Activated naive CD8-positive, alpha-beta T cell treated with anti-CD3 and anti-CD28 coated beads for 36 hours (primary cell): ENCODE measurements around the gene RIPOR2. TPM values are rescaled to one million over a fixed set of nuclear protein-coding genes. Genes with fewer than 3 reads are reported as not detected.
"Not testable (repeated sequence)": the region's sequence is repeated elsewhere in the genome, so short reads cannot be mapped to it uniquely, and the experiment has no call there.

ENCODE experiments used
- DNase-seq: peaks from one replicate; pipeline ENCODE4 v3.0.0; 2021
- H3K27ac Mint-ChIP-seq: one replicate; pipeline ENCODE4 v1.8.0; 2022; ENCODE audit warnings: mild to moderate bottlenecking, moderate library complexity, mixed read lengths
- H3K27me3 Mint-ChIP-seq: one replicate; pipeline ENCODE4 v1.8.0; 2022; ENCODE audit warnings: mild to moderate bottlenecking, mixed read lengths
- H3K36me3 Mint-ChIP-seq: one replicate; pipeline ENCODE4 v1.8.0; 2021; ENCODE audit warnings: mild to moderate bottlenecking, mixed read lengths
- H3K4me1 Mint-ChIP-seq: one replicate; pipeline ENCODE4 v1.8.0; 2021; ENCODE audit warnings: mixed read lengths
- H3K4me3 Mint-ChIP-seq: one replicate; pipeline ENCODE4 v1.8.0; 2022; ENCODE audit warnings: mild to moderate bottlenecking, moderate library complexity, mixed read lengths
- H3K9me3 Mint-ChIP-seq: one replicate; pipeline ENCODE4 v1.8.0; 2022; ENCODE audit warnings: mixed read lengths
- total RNA-seq, 2 experiments: library from RNA; stranded (reverse); gene quantifications; one replicate each; pipeline ENCODE4 v1.2.3, GENCODE V29; 2021

RIPOR2 gene
- total RNA-seq, 2 experiments from 2014 or later = 75.2 to 80.0 TPM

- peaks cover 18% of the 10 kb centered on the region for H3K4me1 Mint-ChIP-seq
- not testable (repeated sequence) for DNase-seq, H3K27me3 Mint-ChIP-seq, H3K9me3 Mint-ChIP-seq, H3K36me3 Mint-ChIP-seq, H3K4me3 Mint-ChIP-seq, H3K27ac Mint-ChIP-seq
Measured at GRCh38 chr6:24765968-24766367, 169.8 kb downstream of the RIPOR2 start.

- H3K9me3 Mint-ChIP-seq, H3K27me3 Mint-ChIP-seq, H3K4me3 Mint-ChIP-seq, H3K36me3 Mint-ChIP-seq: not testable (repeated sequence)
- H3K27ac Mint-ChIP-seq = peak overlapping the region; percentile 1
- H3K4me1 Mint-ChIP-seq = peaks cover 18% of the 10 kb centered on the region
- peak; percentile 17 for DNase-seq
Measured at GRCh38 chr6:24764833-24765828, 170.6 kb downstream of the RIPOR2 start.

- Mint-ChIP-seq H3K4me3 (no peak overlapping the region), H3K27me3 (no peaks in the 10 kb centered on the region), H3K4me1 (peaks cover 18% of the 10 kb centered on the region)
Measured at GRCh38 chr6:24763578-24763977, 172.2 kb downstream of the RIPOR2 start.

GRCh38 chr6:24761851-24762250 lies 173.9 kb downstream of the RIPOR2 start:
- Mint-ChIP-seq H3K9me3 (no peaks in the 10 kb centered on the region), H3K27me3 (no peaks in the 10 kb centered on the region), H3K4me3 (no peak overlapping the region), H3K27ac (no peak overlapping the region), H3K36me3 (no peaks in the 10 kb centered on the region), H3K4me1 (peaks cover 18% of the 10 kb centered on the region)
- no peak for DNase-seq

More at GRCh38 chr6:24763578-24763977, 172.2 kb downstream of the RIPOR2 start:
- no peak overlapping the region for H3K27ac Mint-ChIP-seq
- DNase-seq = no peak
- no peaks in the 10 kb centered on the region for H3K9me3 Mint-ChIP-seq
- no peaks in the 10 kb centered on the region for H3K36me3 Mint-ChIP-seq

- Mint-ChIP-seq H3K4me1 (peaks cover 13% of the 10 kb centered on the region), H3K4me3 (no peak overlapping the region), H3K27ac (no peak overlapping the region), H3K36me3 (no peaks in the 10 kb centered on the region), H3K9me3 (no peaks in the 10 kb centered on the region), H3K27me3 (no peaks in the 10 kb centered on the region)
- no peak for DNase-seq
Measured at GRCh38 chr6:24761193-24761835, 174.4 kb downstream of the RIPOR2 start.

GRCh38 chr6:24760210-24760609 lies 175.6 kb downstream of the RIPOR2 start:
- H3K27me3 Mint-ChIP-seq = no peaks in the 10 kb centered on the region
- H3K36me3 Mint-ChIP-seq = no peaks in the 10 kb centered on the region
- H3K9me3 Mint-ChIP-seq = no peaks in the 10 kb centered on the region

GRCh38 chr6:24759718-24760117 lies 176.0 kb downstream of the RIPOR2 start:
- Mint-ChIP-seq H3K27ac (no peak overlapping the region), H3K36me3 (no peaks in the 10 kb centered on the region), H3K4me1 (peaks cover 5% of the 10 kb centered on the region), H3K27me3 (no peaks in the 10 kb centered on the region), H3K9me3 (no peaks in the 10 kb centered on the region), H3K4me3 (no peak overlapping the region)
- no peak for DNase-seq

More at GRCh38 chr6:24760210-24760609, 175.6 kb downstream of the RIPOR2 start:
- Mint-ChIP-seq H3K27ac (no peak overlapping the region), H3K4me3 (no peak overlapping the region), H3K4me1 (peaks cover 8% of the 10 kb centered on the region)
- no peak for DNase-seq

- H3K9me3 Mint-ChIP-seq = peaks cover 1% of the 10 kb centered on the region
- no peak overlapping the region for H3K27ac Mint-ChIP-seq
- H3K4me1 Mint-ChIP-seq = peaks cover 5% of the 10 kb centered on the region
- no peak for DNase-seq
- H3K4me3 Mint-ChIP-seq = no peak overlapping the region
- H3K36me3 Mint-ChIP-seq = no peaks in the 10 kb centered on the region
- H3K27me3 Mint-ChIP-seq = no peaks in the 10 kb centered on the region
Measured at GRCh38 chr6:24757611-24758010, 178.1 kb downstream of the RIPOR2 start.

GRCh38 chr6:24755279-24755678 lies 180.5 kb downstream of the RIPOR2 start:
- no peak overlapping the region for H3K27ac Mint-ChIP-seq
- no peak for DNase-seq
- H3K9me3 Mint-ChIP-seq = peaks cover 1% of the 10 kb centered on the region
- no peaks in the 10 kb centered on the region for H3K36me3 Mint-ChIP-seq
- H3K4me3 Mint-ChIP-seq = no peak overlapping the region
- no peaks in the 10 kb centered on the region for H3K4me1 Mint-ChIP-seq
- H3K27me3 Mint-ChIP-seq = no peaks in the 10 kb centered on the region

GRCh38 chr6:24754378-24754777 lies 181.4 kb downstream of the RIPOR2 start:
- not testable (repeated sequence) for H3K27me3 Mint-ChIP-seq, H3K27ac Mint-ChIP-seq, H3K9me3 Mint-ChIP-seq, H3K36me3 Mint-ChIP-seq, H3K4me1 Mint-ChIP-seq, H3K4me3 Mint-ChIP-seq, DNase-seq

Other genes with a start within 250 kb of the RIPOR2 start
- 100 to 1,000 TPM; 110 to 111 TPM for gene C6orf62, start 216.8 kb downstream of the RIPOR2 start, total RNA-seq
- 10 to 100 TPM; 74.1 to 75.8 TPM for gene GMNN, start 161.0 kb downstream of the RIPOR2 start, total RNA-seq
- gene ARMH2, start 137.0 kb downstream of the RIPOR2 start, total RNA-seq = not detected